HG02571 (cell line): ENCODE results near the gene NSRP1.
A peak's percentile ranks its signal among the peaks of the same experiment; 100 is the strongest.
"Not testable (repeated sequence)": the region's sequence is repeated elsewhere in the genome, so short reads cannot be mapped to it uniquely, and the experiment has no call there.

ENCODE experiments used
- ATAC-seq: cut with Tn5 transposase; IDR thresholded peaks from one replicate; pipeline ENCODE4 v1.9.1; 2021; ENCODE audit warnings: mild to moderate bottlenecking, moderate library complexity; ENCODE audit not compliant: unreplicated experiment

The NSRP1 gene

GRCh38 chr17:30176855-30177254 is 60.2 kb downstream of the NSRP1 start:
- no peak for ATAC-seq

GRCh38 chr17:30186761-30187160 is 70.1 kb downstream of the NSRP1 start:
- no peak for ATAC-seq

GRCh38 chr17:30187573-30187972 is 71.0 kb downstream of the NSRP1 start:
- no peak for ATAC-seq

DNA sequence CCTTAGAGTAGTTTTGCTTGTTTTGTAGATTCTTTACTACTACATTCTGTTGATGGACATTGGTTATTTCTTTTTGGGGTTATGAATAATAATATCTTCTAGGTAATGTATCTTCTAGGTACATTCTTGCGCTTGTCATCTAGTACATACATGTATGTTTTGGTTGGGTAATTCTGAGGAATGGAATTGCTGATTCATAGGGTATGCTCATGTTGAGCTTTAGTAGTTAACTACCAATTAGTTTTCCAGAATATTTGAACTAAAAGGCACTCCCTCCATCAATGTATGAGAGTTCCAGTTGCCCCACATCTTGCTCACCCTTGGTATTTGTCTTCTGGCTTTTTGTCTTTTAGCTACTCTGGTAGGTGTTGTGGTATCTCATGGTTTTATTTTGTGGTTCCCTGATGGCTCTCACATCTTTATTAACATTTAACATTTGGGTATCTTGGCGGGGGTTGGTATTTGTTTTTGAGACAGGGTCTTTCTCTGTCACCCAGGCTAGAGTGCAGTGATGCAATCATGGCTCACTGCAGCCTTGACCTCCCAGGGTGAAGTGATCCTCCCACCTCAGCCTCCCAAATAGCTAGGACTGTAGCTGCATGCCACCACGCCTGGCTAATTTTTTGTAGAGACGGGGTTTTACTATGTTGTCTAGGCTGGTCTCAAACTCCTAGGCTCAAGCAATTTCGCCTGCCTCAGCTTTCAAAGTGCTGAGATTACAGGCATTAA is 71.8 kb downstream of the NSRP1 start:
- no peak for ATAC-seq

DNA sequence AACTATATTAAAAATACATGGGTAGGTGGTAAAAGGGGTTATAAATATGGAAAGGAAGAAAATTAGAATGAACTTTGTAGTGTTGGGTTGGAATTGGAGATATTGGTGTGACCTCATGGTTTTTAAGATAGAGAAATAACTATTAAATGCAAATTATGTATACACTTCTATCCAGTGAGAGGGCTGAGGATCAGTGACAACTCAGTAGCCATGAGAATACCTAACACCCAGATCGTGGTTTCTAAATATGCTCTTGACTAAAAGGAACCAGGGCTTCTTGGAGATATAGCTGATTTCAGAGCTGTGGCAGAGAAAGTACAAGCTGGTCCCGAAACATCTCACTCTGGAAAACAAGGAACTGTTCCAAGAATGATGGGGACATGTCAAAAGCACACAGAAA is 74.5 kb downstream of the NSRP1 start:
- no peak for ATAC-seq

GRCh38 chr17:30196504-30196903 is 79.9 kb downstream of the NSRP1 start:
- ATAC-seq = no peak

- no peak for ATAC-seq
Measured at GRCh38 chr17:30197416-30197815, 80.8 kb downstream of the NSRP1 start.

- no peak for ATAC-seq
Measured at GRCh38 chr17:30199600-30199999, 83.0 kb downstream of the NSRP1 start.

GRCh38 chr17:30200106-30200505 is 83.5 kb downstream of the NSRP1 start:
- no peak for ATAC-seq

DNA sequence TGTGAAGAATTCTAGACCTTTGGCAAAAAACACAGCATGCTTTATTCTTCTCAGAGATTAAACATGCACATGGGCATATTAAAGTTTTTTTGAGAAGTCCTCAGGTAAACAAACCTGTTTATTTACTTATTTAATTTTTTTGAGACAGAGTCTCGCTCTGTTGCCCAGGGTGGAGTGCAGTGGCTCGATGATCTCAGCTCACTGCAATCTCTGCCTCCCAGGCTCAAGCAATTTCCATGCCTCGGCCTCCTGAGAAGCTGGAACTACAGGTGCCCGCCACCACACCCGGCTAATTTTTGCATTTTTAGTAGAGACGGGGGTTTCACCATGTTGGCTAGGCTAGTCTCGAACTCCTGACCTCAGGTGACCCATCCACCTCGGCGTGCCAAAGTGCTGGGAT is 84.0 kb downstream of the NSRP1 start:
- not testable (repeated sequence) for ATAC-seq

DNA sequence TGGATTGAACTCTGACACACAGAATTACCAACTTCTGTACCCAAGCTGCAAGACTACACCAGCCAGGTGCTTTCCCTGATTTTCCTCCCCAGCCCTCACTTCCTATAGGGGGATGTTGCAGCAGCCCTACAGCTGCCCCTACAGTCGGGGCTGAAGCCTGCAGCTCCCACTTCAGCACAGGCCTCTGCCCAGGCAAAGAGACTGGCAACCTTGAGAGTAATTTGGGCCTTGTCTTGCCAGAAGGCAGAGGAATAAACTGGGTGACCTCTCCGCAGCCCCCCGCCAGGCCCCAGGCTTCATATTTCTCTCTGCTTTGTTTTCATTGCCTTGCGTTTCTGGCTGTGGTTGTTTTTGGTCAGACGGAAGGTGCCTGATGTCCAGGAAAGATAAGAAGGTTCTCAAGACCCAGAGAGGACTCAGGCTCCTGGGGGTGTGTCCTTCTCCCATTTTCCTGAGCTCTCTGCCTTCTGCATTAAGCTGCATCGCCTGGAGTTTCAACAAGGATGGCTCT is 86.9 kb downstream of the NSRP1 start:
- ATAC-seq = no peak

DNA sequence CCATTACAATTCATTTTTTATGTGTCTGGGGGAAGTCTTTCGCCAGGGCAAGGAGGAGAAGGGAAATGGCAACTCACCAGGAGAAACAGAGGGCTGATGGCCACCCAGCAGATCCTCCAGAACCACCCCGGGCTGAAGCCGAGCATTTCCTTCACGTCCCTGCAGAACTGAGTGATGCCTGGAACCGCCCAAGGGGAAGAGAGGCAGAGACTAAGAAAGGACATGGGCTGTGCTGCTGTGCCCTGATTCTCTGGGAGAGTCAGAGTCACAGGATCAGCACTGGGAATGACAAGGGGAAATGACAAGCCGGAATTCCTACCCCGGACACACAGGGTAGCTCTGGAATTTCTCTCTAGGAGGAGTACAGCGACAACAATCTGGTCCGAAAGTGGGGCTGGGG is 91.0 kb downstream of the NSRP1 start:
- no peak for ATAC-seq

DNA sequence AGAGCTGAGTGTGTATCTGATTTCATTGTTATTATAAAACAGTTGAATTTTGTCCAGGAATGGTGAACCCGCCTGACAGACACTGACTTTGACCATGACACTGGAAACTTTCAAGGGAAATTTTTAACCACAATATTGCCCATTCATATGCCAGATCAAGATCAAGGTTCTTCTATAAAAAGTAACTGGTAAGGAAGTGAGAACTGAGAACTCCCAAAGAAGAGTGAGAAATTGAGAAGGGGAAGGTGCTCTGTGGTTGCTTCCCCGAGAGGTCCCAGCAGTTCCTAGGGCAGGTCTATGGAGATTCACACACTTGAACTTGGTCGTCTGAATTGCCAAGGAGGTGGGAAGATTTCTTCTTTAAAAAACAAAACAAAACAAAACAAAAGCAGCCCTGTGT is 91.6 kb downstream of the NSRP1 start:
- ATAC-seq = no peak

- no peak for ATAC-seq
Measured at GRCh38 chr17:30209930-30210329, 93.3 kb downstream of the NSRP1 start.

DNA sequence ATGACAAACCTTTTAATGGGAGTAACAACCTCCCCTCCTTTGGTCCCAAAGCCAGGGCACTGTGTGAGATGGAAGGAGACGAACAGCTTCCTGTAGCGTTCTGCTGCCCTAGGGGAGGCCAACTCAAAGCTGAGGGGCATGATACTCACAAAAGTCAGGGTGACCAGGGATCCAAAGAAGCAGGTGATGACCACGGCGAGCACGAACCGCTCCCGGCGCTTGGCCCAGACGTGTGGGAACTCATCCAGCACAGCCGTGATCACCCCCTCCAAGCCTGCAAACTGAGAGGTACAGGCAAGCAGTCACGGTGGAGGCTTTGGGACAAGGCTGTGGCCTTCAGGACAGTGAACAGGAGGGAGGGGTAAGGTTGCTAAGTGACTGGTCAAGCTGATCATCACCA is 93.8 kb downstream of the NSRP1 start:
- no peak for ATAC-seq

GRCh38 chr17:30210901-30211300 is 94.3 kb downstream of the NSRP1 start:
- no peak for ATAC-seq

DNA sequence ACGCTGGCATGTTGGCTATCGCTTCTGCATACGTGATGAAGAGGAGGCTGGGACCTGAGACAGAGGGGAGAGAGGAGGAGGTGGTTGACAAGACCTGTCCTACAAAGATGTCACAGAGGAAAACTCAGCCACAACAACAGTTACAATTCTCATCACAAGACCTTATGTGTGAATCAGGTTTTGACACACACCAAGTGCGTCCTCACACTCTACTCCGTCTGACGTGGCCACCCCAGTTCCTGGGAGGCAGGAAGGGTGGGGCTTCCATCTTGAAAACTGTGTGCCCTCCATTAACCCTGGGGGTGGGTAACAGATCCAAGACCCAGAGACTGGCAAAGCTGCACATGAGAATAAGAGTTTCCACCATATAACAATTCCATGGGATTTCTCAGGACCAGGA is 94.8 kb downstream of the NSRP1 start:
- no peak for ATAC-seq

DNA sequence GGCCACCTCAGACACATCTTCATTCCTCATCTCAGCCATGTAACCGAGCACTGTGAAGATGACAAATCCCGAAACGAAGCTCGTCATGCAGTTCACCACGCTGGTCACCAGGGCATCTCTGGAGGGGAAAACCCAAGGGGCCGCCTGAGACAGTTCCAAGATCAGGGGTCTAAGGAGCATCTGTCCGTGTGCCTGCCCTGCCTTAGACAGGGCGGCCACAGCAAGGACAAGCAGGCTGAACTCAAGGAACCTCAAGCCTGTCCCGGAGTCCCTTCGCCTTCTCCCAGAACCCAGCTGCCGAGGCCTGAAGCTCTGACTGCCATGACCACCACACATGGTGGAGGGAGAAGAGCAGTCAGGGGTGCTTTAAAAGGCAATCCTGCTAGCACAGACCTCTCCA is 96.1 kb downstream of the NSRP1 start:
- ATAC-seq = peak; percentile 76

DNA sequence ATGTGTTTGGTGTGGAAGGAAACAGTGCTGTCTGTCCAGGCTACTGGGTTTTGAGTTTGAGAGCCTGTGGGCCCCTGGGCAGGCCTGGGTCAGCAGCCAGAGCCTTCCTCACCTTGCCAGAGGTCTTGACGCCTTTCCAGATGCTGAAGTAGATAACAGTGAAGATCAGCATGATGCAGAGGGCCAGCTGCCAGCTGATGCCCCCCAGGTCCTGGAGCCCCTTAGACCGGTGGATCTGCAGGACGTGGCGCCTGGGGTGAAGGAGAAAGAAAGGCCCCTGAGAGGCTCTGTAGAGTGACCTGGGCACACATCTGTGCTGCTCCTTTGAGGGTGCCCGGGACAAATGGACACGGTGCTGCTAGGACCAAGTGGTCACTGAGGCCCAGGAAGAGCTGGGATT is 100.4 kb downstream of the NSRP1 start:
- no peak for ATAC-seq

DNA sequence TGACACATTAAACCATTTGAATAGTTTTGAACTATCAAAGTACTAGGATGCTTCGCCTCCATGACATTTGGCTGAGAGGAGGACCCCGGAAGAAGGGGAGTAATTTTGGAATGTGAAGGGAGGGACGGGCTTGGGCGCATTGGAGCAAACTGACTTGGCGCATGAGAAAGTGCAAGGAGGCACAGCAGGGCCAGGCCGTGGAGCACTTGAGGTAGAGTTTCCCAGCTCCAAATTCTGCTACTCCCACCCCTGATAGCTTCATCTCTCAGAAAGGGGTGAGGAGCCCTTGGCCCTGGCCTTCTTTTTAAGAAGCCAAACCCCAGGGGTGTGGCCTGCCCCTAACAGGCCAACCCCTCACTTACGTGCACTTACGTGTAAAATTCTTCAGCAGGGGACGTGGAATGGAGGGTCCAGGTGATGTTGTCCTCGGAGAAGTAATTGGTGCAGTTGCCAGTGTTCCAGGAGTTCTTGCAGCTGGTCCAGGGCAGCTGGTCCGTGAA is 101.2 kb downstream of the NSRP1 start:
- ATAC-seq = no peak

GRCh38 chr17:30218799-30219198 is 102.2 kb downstream of the NSRP1 start:
- no peak for ATAC-seq

- no peak for ATAC-seq
Measured at GRCh38 chr17:30219315-30219714, 102.7 kb downstream of the NSRP1 start.

DNA sequence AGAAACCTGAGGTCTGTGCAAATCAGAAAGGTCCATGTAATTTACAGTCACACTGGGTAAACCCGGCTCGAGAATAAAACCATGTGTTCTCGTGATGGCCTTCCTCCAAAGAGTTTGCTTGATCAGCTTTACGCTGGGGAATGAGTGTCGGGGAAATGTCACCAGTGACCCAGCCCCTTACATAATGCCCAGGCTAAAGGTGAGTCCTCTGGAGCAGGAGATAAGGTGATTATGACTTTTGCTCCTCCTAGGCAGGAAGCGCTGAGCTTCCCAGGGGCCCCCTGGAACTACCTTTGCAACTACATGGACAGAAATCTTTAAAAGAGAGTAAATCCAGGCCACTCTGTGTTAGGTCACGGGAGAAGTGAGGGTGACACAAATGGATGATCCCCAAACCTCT is 103.2 kb downstream of the NSRP1 start:
- no peak for ATAC-seq
